ENCODE measurements around the gene MEI1. TPM values are rescaled to one million over a fixed set of nuclear protein-coding genes. Genes with fewer than 3 reads are reported as not detected.

Gene MEI1
- total RNA-seq, 1 experiment from 2014 or later: 0.35 TPM

DNA sequence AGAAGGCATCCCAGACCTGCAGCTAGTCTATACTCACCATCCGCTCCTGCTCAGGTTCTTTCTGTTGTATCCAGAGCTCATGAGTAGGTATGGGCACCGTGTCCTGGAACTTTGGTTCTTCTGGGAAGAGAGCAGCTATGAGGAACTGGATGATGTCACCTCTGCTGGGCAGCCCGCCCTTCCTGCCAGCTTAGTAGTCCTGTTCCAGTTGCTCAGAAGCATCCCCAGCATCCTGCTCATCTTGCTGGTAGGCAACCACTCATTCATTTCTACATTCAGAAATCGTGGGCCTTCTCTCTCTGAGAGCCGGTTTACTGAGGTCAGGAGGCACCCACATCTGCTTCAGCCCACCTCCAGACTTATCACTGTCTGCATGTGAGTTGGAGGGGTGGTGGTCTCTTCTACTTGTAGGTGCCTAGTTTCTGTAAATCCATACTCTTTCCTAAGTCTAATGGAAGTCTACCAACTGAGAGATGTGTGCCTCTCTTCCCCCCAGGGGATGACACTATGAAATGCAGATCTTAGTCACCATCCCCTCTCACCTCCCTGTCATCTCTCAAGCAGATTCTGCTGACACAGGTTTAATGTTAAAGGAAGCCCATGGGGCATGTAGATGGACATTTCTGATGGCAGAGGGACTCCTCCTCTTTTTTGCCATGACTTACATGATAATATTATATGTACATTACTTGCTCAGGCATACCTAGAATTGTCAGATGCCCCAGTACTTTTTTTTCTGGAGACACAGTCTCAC lies 71.6 kb downstream of the MEI1 start:
- no peaks in the 10 kb centered on the region; the same call in none of the 2 replicates for H3K27me3 Mint-ChIP-seq (ENCODE audit: low read depth)
- H3K36me3 Mint-ChIP-seq: no peaks in the 10 kb centered on the region
- H3K9me3 Mint-ChIP-seq: no peaks in the 10 kb centered on the region
- DNase-seq (ENCODE audit: low spot score): no peak
- H3K27ac Mint-ChIP-seq: no peak overlapping the region
- H3K4me3 Mint-ChIP-seq: no peak overlapping the region
- ATAC-seq: no peak
- H3K4me1 Mint-ChIP-seq: peaks cover under 1% of the 10 kb centered on the region; the same call in 1 of the 2 replicates
- POLR2A ChIA-PET: no interaction called here
- CTCF ChIA-PET: interaction anchor here (0.7 to 1.0 kb wide), 2 partner anchors 10 to 24 kb away, joined by 3 read pairs; no protein-coding TSS in a partner anchor
- TF ChIP-seq, protein P1, sequence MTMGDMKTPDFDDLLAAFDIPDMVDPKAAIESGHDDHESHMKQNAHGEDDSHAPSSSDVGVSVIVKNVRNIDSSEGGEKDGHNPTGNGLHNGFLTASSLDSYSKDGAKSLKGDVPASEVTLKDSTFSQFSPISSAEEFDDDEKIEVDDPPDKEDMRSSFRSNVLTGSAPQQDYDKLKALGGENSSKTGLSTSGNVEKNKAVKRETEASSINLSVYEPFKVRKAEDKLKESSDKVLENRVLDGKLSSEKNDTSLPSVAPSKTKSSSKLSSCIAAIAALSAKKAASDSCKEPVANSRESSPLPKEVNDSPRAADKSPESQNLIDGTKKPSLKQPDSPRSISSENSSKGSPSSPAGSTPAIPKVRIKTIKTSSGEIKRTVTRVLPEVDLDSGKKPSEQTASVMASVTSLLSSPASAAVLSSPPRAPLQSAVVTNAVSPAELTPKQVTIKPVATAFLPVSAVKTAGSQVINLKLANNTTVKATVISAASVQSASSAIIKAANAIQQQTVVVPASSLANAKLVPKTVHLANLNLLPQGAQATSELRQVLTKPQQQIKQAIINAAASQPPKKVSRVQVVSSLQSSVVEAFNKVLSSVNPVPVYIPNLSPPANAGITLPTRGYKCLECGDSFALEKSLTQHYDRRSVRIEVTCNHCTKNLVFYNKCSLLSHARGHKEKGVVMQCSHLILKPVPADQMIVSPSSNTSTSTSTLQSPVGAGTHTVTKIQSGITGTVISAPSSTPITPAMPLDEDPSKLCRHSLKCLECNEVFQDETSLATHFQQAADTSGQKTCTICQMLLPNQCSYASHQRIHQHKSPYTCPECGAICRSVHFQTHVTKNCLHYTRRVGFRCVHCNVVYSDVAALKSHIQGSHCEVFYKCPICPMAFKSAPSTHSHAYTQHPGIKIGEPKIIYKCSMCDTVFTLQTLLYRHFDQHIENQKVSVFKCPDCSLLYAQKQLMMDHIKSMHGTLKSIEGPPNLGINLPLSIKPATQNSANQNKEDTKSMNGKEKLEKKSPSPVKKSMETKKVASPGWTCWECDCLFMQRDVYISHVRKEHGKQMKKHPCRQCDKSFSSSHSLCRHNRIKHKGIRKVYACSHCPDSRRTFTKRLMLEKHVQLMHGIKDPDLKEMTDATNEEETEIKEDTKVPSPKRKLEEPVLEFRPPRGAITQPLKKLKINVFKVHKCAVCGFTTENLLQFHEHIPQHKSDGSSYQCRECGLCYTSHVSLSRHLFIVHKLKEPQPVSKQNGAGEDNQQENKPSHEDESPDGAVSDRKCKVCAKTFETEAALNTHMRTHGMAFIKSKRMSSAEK (CRISPR knock-in tag; IDR thresholded peaks at IDR 0.05; ENCODE audit: borderline replicate concordance): no peak
- TF ChIP-seq, protein P2, sequence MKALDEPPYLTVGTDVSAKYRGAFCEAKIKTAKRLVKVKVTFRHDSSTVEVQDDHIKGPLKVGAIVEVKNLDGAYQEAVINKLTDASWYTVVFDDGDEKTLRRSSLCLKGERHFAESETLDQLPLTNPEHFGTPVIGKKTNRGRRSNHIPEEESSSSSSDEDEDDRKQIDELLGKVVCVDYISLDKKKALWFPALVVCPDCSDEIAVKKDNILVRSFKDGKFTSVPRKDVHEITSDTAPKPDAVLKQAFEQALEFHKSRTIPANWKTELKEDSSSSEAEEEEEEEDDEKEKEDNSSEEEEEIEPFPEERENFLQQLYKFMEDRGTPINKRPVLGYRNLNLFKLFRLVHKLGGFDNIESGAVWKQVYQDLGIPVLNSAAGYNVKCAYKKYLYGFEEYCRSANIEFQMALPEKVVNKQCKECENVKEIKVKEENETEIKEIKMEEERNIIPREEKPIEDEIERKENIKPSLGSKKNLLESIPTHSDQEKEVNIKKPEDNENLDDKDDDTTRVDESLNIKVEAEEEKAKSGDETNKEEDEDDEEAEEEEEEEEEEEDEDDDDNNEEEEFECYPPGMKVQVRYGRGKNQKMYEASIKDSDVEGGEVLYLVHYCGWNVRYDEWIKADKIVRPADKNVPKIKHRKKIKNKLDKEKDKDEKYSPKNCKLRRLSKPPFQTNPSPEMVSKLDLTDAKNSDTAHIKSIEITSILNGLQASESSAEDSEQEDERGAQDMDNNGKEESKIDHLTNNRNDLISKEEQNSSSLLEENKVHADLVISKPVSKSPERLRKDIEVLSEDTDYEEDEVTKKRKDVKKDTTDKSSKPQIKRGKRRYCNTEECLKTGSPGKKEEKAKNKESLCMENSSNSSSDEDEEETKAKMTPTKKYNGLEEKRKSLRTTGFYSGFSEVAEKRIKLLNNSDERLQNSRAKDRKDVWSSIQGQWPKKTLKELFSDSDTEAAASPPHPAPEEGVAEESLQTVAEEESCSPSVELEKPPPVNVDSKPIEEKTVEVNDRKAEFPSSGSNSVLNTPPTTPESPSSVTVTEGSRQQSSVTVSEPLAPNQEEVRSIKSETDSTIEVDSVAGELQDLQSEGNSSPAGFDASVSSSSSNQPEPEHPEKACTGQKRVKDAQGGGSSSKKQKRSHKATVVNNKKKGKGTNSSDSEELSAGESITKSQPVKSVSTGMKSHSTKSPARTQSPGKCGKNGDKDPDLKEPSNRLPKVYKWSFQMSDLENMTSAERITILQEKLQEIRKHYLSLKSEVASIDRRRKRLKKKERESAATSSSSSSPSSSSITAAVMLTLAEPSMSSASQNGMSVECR (CRISPR knock-in tag; IDR thresholded peaks at IDR 0.05; ENCODE audit: borderline replicate concordance): no peak
- TF ChIP-seq ESRRA (CRISPR knock-in tag; IDR thresholded peaks at IDR 0.05; ENCODE audit: borderline replicate concordance) (no peak), JAZF1 (CRISPR knock-in tag; IDR thresholded peaks at IDR 0.05) (no peak), JUN (CRISPR knock-in tag; IDR thresholded peaks at IDR 0.05) (no peak), TEAD1 (CRISPR knock-in tag; IDR thresholded peaks at IDR 0.05) (no peak), ATF1 (CRISPR knock-in tag; IDR thresholded peaks at IDR 0.05) (no peak), GABPB1 (CRISPR knock-in tag; IDR thresholded peaks at IDR 0.05) (no peak), KAT7 (CRISPR knock-in tag; IDR thresholded peaks at IDR 0.05; ENCODE audit: borderline replicate concordance) (no peak)
- TF ChIP-seq, protein P3, sequence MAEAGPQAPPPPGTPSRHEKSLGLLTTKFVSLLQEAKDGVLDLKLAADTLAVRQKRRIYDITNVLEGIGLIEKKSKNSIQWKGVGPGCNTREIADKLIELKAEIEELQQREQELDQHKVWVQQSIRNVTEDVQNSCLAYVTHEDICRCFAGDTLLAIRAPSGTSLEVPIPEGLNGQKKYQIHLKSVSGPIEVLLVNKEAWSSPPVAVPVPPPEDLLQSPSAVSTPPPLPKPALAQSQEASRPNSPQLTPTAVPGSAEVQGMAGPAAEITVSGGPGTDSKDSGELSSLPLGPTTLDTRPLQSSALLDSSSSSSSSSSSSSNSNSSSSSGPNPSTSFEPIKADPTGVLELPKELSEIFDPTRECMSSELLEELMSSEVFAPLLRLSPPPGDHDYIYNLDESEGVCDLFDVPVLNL (CRISPR knock-in tag; IDR thresholded peaks at IDR 0.05; ENCODE audit: borderline replicate concordance, low read depth): no peak
- TF ChIP-seq, protein P4, sequence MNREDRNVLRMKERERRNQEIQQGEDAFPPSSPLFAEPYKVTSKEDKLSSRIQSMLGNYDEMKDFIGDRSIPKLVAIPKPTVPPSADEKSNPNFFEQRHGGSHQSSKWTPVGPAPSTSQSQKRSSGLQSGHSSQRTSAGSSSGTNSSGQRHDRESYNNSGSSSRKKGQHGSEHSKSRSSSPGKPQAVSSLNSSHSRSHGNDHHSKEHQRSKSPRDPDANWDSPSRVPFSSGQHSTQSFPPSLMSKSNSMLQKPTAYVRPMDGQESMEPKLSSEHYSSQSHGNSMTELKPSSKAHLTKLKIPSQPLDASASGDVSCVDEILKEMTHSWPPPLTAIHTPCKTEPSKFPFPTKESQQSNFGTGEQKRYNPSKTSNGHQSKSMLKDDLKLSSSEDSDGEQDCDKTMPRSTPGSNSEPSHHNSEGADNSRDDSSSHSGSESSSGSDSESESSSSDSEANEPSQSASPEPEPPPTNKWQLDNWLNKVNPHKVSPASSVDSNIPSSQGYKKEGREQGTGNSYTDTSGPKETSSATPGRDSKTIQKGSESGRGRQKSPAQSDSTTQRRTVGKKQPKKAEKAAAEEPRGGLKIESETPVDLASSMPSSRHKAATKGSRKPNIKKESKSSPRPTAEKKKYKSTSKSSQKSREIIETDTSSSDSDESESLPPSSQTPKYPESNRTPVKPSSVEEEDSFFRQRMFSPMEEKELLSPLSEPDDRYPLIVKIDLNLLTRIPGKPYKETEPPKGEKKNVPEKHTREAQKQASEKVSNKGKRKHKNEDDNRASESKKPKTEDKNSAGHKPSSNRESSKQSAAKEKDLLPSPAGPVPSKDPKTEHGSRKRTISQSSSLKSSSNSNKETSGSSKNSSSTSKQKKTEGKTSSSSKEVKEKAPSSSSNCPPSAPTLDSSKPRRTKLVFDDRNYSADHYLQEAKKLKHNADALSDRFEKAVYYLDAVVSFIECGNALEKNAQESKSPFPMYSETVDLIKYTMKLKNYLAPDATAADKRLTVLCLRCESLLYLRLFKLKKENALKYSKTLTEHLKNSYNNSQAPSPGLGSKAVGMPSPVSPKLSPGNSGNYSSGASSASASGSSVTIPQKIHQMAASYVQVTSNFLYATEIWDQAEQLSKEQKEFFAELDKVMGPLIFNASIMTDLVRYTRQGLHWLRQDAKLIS (CRISPR knock-in tag; IDR thresholded peaks at IDR 0.05; ENCODE audit: borderline replicate concordance): no peak
- TF ChIP-seq, protein P5, sequence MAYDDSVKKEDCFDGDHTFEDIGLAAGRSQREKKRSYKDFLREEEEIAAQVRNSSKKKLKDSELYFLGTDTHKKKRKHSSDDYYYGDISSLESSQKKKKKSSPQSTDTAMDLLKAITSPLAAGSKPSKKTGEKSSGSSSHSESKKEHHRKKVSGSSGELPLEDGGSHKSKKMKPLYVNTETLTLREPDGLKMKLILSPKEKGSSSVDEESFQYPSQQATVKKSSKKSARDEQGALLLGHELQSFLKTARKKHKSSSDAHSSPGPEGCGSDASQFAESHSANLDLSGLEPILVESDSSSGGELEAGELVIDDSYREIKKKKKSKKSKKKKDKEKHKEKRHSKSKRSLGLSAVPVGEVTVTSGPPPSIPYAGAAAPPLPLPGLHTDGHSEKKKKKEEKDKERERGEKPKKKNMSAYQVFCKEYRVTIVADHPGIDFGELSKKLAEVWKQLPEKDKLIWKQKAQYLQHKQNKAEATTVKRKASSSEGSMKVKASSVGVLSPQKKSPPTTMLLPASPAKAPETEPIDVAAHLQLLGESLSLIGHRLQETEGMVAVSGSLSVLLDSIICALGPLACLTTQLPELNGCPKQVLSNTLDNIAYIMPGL (CRISPR knock-in tag; IDR thresholded peaks at IDR 0.05): no peak

Measured in WTC11 (cell line).